Endothelial cell (in vitro differentiated cells): Measurements from ENCODE around the gene IFI27L1. TPM values are rescaled to one million over a fixed set of nuclear protein-coding genes. Genes with fewer than 3 reads are reported as not detected.

Experiments used
- DNase-seq: peaks from one replicate; pipeline ENCODE4 v3.0.0; 2021; ENCODE audit warnings: low spot score
- H3K27ac Mint-ChIP-seq: one replicate; pipeline ENCODE4 v1.8.0; 2021; ENCODE audit warnings: mixed read lengths, inconsistent platforms; ENCODE audit not compliant: unreplicated experiment
- H3K27me3 Mint-ChIP-seq: one replicate; pipeline ENCODE4 v1.8.0; 2021; ENCODE audit warnings: mild to moderate bottlenecking, moderate library complexity, mixed read lengths, inconsistent platforms; ENCODE audit not compliant: unreplicated experiment
- H3K36me3 Mint-ChIP-seq: one replicate; pipeline ENCODE4 v1.8.0; 2021; ENCODE audit warnings: mild to moderate bottlenecking, low read depth, mixed read lengths, inconsistent platforms; ENCODE audit not compliant: unreplicated experiment
- H3K4me1 Mint-ChIP-seq: one replicate; pipeline ENCODE4 v1.8.0; 2021; ENCODE audit warnings: mild to moderate bottlenecking, mixed read lengths, inconsistent platforms; ENCODE audit not compliant: unreplicated experiment
- H3K4me3 Mint-ChIP-seq: one replicate; pipeline ENCODE4 v1.8.0; 2021; ENCODE audit warnings: mild to moderate bottlenecking, mixed read lengths, inconsistent platforms; ENCODE audit not compliant: unreplicated experiment
- H3K9me3 Mint-ChIP-seq: one replicate; pipeline ENCODE4 v1.8.0; 2021; ENCODE audit warnings: mixed read lengths, inconsistent platforms; ENCODE audit not compliant: unreplicated experiment
- total RNA-seq: library from RNA; stranded (reverse); fragmentation: NEBNext Ultra II Directional; extraction: Animal tissue kit (Norgen Biotek cat#: 25700); gene quantifications from one replicate; pipeline ENCODE4 v1.2.1, GENCODE V29; 2021; ENCODE audit not compliant: unreplicated experiment
- TF ChIP-seq, protein P1 (sequence below): fragments of 200-600 bp; sonication (generic); IDR thresholded peaks from one replicate; pipeline ENCODE4 v1.5.0; 2021; ENCODE audit warnings: antibody characterized with exemption; ENCODE audit not compliant: unreplicated experiment

IFI27L1 gene
- total RNA-seq, 1 donor from 2014 or later, result 33.5 TPM

DNA sequence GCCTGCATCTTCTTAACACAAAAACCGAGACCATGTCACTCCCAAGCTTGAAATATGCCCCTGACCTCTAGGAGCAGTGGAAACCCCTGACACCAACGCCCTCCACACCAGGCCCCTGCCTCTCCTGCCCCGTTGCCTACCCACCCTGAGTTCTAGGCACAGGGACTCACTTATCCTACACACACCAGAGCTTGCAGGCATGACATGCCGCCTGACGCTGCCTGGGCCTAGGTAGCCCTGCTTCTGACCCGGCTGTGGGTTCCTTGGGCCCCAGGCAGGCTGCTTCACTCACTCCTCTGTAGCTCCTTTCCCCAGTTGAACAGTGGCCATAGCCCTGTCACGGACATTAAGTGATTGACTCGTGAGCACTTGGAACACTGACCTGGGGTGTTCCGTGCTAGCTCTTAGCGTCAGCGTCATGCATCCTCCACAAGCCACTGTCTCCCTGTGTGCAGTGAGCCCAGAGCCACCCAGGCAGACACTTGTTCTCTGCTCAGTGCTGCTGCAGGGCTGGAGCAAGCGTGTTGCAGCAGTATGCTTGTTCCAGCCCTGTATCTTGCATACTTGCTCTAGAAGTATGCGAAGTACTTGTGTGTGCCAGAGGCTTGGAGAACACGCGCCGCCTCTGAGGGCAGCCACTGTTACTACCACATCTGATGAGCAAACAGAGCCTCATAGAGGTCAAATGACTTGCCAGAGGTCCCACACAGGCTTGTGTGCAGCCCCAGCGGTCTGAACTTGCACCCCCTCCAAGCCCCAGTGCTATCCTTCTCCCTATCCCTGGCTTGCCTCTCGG is 39.4 kb upstream of the IFI27L1 start:
- no peak for DNase-seq
- TF ChIP-seq, protein P1, sequence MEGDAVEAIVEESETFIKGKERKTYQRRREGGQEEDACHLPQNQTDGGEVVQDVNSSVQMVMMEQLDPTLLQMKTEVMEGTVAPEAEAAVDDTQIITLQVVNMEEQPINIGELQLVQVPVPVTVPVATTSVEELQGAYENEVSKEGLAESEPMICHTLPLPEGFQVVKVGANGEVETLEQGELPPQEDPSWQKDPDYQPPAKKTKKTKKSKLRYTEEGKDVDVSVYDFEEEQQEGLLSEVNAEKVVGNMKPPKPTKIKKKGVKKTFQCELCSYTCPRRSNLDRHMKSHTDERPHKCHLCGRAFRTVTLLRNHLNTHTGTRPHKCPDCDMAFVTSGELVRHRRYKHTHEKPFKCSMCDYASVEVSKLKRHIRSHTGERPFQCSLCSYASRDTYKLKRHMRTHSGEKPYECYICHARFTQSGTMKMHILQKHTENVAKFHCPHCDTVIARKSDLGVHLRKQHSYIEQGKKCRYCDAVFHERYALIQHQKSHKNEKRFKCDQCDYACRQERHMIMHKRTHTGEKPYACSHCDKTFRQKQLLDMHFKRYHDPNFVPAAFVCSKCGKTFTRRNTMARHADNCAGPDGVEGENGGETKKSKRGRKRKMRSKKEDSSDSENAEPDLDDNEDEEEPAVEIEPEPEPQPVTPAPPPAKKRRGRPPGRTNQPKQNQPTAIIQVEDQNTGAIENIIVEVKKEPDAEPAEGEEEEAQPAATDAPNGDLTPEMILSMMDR, result no peak
- Mint-ChIP-seq H3K9me3 (no peaks in the 10 kb centered on the region), H3K27me3 (peaks cover 5% of the 10 kb centered on the region), H3K4me1 (no peaks in the 10 kb centered on the region), H3K4me3 (no peak overlapping the region), H3K27ac (no peak overlapping the region), H3K36me3 (peaks cover 23% of the 10 kb centered on the region)

DNA sequence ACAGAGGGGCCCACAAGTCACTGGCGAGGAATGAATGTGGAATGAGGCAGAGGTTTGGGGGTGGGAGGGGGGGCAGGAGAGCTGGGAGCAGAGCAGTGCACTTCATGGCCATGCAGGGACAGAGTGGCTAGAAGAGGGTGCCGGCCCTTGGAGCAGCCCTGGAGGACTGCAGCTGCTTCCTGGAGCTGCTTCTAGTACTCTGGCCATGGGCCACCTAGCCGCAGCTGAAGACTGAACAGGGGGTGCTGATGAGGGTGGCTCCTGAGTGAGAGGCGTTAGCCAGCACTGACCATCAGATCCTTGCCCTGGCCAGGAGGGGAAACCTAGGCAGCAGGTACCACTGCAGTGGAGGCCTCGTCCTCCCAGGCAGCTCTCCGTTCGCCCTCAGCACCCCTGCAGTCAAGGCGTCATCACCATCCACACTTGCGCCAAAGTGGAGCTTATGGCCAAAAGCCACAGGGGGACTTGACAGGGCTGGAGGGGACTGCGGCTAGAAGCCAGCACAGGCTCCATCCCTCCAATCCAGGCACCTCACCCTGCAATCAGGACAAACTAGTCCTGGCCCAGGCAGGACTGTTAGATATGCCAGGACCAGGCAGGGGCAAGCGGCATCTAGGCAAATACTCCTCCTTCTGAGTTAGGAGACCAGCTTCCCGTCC is 38.5 kb upstream of the IFI27L1 start:
- Mint-ChIP-seq H3K9me3 (no peaks in the 10 kb centered on the region), H3K27me3 (peaks cover 5% of the 10 kb centered on the region), H3K4me1 (no peaks in the 10 kb centered on the region), H3K4me3 (no peak overlapping the region), H3K27ac (no peak overlapping the region), H3K36me3 (peaks cover 19% of the 10 kb centered on the region)
- no peak for DNase-seq
- TF ChIP-seq, protein P1, result no peak

DNA sequence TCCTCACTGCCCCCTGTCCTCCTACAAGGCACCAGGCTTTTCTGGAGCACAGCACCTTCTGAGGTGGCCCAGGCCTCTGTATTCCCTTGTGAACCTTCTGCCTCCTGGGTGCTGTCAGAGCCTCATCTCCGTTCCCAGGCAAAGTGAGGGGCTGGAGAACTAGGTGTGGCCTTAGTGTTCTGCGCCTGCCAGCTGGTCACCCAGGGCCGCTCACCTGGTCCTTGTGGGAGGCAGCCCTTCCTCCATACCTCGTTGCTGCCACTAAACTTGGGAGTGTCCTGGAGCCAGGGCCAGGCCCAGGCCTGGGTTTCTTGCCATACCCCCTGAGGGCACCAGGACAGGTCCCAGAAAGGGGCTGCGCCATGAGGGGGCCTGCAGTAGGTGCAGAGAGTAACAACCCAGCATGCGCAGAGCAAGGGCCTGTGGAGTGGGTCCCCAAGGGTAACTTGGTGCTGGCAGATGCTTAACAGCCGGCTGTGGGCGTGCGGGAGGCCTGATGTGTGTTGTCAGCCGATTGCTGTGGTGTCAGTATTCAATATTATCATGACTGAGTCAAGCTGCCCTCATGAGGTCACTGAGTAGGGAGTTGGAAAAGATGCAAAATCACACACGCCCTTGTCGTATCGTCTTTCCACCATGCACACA is 37.9 kb upstream of the IFI27L1 start:
- Mint-ChIP-seq H3K27ac (no peak overlapping the region), H3K4me3 (no peak overlapping the region), H3K4me1 (no peaks in the 10 kb centered on the region), H3K9me3 (no peaks in the 10 kb centered on the region), H3K36me3 (peaks cover 22% of the 10 kb centered on the region), H3K27me3 (peaks cover 8% of the 10 kb centered on the region)
- no peak for DNase-seq
- TF ChIP-seq, protein P1, result no peak

DNA sequence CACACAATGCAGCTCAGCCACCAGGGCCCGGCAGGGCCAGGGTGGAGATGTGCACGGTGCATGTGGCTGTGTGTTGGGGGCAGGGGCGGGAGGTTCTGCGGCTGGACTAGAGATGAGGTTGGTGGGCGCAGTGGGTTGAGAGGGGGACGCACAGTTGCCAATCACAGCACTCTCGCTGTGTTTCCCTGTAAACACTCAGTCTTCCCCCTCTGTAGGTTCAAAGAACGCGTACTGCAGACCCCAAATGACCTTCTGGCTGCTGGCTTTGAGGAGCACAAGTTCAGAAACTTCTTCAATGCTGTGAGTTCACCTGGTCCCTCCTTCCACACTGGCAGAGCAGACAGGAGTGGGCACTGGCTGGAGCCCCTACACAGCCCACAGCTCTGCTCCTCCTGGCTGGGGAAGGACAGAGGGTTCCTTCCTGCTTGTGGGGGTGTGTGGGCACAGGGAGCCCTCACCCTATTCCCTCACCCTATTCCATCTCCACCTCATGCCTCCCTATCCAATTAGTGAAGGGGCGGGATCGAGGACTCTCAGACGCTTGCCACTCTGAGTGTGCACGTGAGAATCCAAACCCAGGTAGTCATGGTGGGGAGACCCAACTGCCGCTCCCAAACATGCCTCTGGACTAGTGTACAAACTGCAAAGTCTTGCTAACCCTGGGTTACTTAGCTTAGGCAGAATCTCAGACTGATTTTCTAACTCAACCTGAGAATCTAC is 37.2 kb upstream of the IFI27L1 start:
- no peaks in the 10 kb centered on the region for H3K4me1 Mint-ChIP-seq
- H3K27ac Mint-ChIP-seq, result no peak overlapping the region
- H3K36me3 Mint-ChIP-seq, result peaks cover 22% of the 10 kb centered on the region
- H3K27me3 Mint-ChIP-seq, result peaks cover 11% of the 10 kb centered on the region
- no peak overlapping the region for H3K4me3 Mint-ChIP-seq
- TF ChIP-seq, protein P1, result no peak
- DNase-seq, result no peak
- H3K9me3 Mint-ChIP-seq, result no peaks in the 10 kb centered on the region
